NCI-H2029 treated with DMSO at 0.1 percent for 48 hours (cell line): ENCODE data around the gene IFT43.

ENCODE experiments used
- DNase-seq: peaks from one replicate; lab custom pipeline; 2025; lab: John Stamatoyannopoulos, UW

Gene IFT43

DNA sequence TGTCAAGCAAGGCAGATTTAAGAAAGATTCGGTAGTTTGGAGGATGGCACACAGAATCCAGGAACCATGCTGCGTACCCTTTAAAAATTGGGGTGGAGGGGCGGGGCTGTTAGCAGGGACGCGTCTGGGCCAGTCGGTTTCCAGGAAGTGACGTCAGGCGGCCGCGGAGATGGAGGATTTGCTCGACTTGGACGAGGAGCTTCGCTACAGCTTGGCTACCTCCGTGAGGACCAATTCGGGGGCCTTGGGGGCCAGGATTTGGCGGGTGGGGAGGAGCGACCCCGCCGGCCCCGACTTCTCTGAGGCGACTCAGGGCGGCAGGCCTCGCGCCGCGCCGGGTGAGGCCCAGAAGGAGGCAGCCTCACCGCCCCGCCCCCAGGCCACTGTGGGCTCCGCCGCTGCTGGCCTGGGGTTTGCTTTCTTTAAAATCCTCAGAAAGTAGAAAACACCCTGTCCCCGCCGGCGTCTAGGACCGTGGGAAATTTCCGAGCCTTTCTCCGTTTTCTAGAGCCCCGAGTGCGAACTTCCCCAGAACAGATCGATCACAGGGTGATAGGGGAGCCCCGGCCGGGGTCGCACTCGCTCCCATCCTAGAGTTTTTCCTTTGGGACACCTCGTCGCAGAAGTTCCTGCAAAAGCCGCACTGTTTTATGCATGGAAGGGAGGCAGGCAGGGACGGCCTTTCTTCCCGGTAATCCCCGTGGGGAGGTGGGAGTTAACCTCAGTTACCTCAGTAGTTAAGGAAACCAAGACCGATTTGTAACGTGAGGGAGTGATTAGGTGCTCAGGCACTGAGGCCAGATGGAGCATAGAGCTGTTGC is at the start of gene IFT43:
IFT43 (plus strand) TSS at position 146 of the 821 bp plus-strand sequence; CDS start at position 170, 24 bp downstream.
- DNase-seq, result no peak

DNA sequence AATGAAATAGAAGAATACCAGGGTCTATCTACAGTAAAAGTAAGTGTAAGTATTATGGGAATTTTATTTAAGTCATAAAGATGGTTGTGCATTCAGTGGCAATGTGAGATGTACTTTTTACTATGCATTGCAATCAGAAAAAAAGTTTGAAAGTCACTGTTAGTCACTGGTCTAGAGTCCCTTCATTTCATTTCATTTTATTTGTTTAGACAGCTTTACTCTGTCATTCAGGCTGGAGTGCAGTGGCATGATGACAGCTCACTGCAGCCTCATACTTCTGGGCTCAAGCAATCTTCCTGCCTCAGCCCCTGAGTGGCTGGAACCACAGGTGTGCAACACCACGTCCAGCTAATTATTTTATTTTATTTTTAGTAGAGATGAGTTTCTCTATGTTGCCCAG is 46.4 kb upstream of the IFT43 start:
- DNase-seq, result no peak

DNA sequence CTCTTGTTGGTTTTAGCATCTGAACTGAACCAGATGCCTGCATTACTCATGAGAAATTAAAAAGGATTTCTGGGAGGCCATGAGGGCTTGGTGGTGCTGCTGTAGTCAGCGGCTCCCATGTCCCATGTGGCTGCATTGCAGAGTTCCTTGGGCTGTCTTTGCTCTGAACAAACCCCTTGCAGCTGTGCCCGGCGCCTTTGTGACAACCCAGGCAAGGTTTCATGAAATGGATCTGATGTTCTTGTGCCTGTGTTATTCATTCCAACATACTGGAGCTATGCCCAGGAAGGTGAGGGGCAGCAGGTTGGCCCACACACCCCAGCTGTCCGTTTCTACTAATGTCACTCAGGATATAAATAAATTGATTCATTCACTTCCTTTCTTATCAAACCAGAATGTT is 44.5 kb upstream of the IFT43 start:
- DNase-seq, result no peak

DNA sequence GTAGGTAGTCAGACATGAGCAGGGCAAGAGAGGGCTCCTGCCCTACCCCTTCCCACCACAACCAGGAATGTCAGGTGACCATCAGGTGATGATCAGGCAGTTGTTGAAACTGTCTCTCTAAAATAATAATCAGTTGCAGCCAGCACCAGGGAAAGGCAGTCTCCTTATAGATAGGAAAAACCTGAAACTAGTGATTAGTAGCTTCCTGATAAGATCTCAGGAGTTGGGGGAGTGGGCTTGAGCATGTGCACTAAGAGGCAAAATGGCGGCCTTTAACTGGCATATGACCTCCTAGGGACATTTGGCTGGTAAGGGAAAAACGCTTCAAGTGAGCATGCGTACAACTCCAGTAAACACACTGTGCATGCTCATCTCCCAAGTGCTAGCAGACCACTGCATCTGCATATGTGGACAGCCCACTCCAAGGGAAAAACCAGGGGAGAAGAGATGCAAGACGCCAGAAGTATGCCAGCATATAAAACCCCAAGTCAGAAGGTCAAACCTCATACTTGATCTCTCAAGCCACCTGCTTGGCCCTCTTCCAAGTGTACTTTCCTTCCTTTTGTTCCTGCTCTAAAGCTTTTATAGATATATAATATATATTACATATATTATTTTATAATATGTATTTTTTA is 40.8 kb upstream of the IFT43 start:
- DNase-seq, result no peak

DNA sequence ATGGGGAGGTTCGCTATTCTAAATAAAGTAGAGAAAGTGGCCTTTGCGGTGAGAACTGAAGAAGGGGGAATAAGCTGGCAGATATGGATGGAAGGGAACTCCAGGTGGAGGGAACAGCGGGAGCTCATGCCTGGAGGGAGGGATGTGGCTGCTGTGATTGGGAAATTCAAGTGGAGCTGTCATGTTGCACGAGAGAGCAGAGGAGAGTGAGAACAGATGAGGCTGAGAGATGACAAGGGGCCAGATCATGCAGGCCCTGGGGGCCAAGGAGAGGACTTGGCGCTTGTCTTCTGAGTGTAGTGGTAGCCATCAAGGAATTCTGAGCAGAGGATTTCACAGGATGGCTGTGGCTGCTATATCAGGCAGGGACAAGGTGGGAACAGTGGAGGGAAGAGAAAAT is 38.8 kb upstream of the IFT43 start:
- no peak for DNase-seq

DNA sequence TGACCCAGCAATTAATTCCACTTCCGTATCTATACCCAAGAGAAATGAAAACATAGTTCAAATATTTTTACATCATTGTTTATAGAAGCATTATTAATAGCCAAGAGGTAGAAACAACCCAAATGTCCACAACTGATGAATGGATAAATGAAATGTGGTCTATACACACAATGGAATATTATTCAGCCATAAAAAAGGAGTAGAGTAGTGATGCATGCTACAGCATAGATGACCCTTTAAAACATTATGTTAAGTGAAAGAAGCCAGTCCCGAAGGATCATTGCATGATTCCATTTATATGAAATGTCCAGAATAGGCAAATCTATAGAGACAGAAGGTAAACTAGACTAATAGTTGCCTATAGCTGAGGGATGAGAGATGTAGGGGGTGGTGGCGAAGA is 33.1 kb upstream of the IFT43 start:
- no peak for DNase-seq

DNA sequence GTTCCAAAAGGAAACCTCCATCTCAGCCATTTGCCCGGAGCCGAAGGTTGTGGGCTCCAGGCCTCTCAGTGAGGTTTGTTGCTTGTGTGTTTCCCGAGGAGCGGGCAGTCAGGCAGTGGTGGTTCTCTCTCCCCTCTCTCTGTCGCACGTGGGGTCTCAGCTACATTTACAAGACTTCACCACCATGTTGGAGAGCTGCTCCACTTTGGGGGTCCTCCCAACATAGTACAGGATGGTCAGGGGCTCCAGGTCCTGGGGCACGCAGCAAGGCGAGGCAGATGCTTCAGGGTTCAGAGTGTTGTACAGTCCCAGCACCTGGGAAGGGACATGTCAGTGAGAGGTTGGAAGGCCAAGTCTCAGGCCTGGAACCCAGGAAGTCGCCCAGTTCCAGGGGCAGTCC is 26.5 kb upstream of the IFT43 start:
- no peak for DNase-seq

DNA sequence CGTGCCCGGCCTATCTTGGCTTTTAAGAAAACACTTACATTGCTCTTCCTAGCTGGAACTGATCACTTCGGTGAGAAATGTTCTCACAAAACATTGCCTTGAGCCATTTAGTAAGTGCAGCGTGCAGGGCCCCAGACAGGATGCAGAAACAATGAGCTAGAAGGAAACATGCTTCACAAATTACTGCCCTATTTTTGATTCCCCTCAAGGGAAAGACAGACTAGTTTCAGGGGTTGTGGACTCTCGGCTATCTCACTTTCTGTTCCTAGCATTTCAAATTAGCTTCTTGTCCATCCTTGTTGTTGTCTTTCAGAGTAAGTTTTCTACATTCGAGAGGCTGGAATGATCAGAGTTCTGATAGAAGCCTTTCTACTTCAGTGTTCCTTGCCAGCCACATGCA is 25.3 kb upstream of the IFT43 start:
- no peak for DNase-seq

DNA sequence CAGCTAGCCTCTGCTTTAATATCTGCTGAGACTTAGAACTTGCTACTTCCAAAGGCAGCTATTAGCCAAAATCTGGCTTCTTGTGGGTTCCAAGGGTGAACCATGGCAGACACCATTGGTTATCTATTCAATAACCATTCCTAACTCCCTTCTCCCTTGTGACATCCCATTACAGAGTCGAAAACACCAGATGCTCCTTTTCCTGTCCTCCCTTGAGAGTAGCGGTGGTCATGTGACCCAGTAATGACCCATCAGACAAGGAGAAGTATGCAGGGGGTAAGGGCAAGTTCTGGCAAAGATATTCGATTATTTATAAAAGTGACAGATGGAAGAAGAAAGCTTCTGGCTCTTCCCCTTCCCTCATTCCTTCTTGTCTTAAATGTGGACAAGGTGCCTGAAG is 23.9 kb upstream of the IFT43 start:
- DNase-seq, result no peak

DNA sequence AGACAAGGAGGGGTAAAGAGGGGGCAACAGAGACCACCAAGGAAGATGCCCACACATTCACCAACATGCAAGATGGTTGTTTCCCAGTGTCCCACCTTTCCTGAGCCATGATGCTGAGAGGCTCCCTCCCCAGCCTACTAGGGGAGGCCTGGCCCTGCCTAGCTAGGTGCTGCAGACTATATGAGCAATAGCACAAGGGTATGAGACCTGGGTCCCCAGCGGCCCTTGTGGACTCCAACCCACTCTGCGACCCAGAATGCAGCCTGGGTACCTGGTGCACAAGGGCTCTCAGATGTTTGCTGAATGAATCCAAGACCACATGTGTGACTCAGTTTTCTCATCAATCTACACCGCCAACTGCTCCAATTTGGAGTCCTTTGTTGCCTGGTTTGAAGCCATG is 17.7 kb upstream of the IFT43 start:
- no peak for DNase-seq

DNA sequence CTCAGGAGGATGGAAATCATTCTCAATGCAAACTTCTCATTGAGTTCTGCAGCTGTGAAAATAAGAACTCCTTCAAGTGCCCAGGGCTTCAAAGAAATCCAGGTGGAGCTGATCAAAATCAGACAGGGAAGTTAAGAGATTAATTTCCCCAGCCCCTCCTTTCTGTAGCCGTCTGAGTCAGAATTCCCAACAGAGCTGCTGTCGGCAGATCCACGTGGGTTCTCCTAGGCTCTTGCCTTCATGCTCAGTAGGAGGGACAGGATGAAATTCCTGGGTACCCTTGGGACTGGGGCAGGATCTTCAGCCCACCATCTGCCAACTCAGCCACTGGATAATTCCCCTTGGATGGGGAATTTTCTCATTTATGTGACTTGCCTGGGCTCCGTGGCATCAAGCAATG is 17.1 kb upstream of the IFT43 start:
- DNase-seq, result no peak

DNA sequence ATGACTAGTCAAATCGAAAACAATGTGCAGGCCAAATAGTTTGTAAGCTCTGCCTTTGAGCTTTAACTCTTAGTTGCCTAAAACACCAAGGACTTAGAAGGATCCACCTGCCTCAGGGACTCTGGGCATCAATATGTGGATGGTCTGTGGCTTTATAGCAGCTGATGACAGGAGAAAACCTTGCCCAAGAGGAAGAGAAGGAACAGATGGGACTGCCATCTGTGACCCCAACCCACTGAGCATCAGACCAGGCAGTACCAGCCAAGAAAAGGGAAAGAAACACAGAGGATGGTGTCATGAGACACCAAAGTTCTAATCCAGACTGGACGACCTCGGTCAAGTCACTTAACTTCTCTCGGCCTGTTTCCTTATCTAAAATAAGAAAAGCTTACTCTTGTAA is 16.4 kb upstream of the IFT43 start:
- DNase-seq, result no peak

DNA sequence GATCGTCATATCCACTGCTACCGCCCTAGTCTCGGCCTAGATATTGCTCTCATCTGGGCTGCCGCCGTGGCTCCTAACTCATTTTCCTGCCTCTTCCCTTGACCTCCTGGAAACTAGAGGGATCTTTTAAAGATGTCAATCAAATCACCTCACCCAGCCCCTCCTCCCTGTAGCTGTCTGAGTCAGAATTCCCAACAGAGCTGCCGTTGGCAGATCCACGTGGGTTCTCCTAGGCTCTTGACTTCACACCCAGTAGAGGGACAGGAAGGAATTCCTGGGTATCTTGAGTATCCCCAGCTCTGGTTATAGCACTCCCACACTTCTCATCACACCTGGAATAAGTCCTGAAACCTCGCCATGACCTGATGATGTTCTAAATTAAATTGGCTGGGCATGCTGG is 15.7 kb upstream of the IFT43 start:
- no peak for DNase-seq

DNA sequence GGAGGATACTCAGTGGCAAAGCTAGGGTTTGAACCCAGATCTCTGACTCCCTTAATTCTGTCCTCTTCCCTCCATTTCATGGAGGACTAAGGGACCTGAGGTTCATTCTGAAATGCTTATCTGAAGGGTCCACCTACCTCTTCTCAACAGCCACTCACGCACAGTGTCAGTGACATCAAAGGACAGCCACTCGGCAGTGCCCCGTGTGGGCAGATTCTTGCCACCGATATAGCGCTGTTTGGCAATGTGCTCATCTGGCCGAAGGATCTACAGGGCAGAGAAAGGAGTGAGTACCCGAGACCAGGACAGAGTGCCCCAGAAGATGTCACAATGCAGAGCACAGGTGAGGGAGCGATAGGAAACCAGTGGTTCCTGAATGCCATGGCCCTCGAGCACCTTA is 14.6 kb upstream of the IFT43 start:
- DNase-seq, result no peak

DNA sequence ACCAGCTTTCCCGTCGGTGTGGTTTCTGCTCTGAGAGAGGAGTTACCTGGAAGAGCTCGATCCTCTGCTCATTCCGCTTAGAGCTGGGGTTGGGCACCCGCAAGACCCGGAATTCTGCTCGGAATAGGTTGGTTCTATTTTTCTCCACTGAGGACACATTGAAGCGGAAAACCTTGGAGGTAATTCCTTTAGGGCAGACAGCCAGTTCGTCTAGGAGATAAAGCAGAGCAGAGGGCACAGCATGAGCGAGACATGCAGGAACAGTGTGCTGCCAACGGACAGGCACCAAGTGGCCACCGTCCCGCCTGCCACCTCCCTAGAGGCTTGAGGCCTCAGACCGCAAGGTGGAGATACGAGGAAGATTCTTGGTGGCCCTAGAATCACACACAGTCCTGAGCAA is 14.1 kb upstream of the IFT43 start:
- DNase-seq, result no peak

DNA sequence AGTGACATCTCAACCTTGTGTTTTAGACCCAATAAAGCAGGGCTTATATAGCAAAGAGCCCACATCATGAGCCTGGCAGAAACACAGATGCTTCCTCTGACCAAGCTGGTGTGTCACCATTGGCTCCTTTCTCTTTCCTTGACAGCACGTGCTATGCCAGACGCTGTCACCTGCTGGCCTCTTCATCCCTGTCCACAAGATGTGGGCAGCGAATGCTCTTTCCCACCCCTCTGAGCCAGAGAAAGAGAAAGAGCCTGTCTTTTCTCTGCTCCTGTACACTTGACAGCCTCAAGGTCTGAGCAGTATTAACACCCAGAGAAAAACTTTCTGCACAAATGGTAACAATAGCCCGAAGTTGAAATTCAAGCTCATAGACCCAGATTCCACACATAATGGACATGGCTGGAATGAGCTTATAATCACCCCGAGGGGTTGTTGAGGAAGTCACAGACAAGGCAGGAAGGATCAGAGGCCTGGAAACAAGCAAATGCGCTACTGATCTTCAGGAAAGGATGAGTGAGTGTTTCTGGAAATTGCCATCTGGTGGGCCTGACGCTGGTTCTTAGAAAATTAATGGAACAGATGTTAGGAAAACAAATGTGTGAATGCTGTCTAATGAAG is 12.7 kb upstream of the IFT43 start:
- no peak for DNase-seq

DNA sequence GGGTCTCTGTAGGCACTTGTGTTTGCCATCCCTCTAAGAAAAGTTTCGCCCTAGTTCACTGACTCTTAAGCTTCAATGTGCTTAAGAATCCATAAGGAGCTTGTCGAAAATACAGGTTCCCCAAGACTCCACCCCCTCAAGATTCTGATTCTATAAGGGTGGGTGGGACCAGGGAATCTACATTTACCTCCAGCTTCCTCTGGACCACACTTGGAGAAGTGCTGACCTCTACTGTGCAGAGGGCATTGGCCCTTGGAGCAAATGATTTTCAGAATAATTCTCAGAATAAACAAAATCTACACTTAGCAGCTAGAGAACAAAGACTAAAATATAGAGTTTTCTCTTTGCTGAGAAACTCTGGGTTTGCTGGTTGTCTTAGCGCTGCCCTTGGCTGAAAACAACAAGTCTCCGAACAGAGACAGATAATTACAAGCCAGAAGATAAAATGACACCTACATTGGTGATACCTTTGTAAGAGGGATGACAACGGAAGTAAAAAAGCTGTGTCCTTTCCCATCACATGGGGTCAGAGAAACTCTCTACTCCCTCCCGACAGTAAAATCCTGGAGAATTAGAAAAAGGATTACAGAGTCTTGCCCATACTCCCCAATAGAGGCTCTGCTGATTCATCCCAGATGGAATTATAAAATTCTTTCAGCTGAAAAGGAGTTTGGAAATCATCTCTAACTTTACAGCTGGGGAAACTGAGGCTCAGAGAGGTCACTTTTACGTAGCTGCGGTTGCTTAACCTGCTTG is 8.6 kb upstream of the IFT43 start:
- DNase-seq, result no peak

DNA sequence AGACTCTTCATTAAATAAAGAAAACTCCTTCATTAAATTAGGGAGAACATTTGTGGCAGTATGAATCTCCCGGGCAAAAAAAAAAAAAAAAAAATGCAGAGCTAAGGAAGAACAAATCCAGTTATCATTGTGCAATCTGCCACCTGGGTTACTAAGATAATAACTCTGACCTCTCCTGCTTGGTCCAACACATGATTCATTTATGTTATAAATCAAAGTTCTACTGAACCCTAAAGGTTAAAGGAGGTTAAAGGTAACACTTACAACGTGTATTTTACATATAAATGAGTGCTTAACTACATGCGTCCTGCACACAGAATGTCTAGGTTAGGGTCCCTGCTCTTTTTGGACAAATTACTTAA is 8.0 kb upstream of the IFT43 start:
- no peak for DNase-seq

DNA sequence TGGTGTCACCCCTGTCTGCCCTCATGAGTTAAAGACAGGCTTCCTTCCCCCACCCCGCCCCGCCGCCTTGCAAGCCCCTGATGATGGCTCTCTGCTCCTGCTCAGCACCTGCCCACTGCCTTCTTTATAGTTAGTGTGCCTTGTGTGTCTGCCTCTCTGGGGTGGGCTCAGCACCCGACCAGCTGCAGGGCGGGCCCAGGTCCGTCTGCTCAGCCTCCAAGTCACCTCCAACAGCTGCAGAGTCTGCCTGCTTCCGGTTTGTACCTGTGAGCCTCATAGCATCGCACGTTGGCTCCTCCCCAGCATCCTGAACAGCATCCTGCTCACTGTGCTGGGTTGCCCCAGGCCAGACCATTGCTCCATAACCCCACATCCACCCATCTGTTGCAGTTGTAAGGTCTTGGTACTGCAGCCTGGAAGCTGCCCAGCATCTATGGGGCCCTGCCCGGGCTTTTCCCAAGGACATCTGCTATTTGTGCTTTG is 7.3 kb upstream of the IFT43 start:
- no peak for DNase-seq

DNA sequence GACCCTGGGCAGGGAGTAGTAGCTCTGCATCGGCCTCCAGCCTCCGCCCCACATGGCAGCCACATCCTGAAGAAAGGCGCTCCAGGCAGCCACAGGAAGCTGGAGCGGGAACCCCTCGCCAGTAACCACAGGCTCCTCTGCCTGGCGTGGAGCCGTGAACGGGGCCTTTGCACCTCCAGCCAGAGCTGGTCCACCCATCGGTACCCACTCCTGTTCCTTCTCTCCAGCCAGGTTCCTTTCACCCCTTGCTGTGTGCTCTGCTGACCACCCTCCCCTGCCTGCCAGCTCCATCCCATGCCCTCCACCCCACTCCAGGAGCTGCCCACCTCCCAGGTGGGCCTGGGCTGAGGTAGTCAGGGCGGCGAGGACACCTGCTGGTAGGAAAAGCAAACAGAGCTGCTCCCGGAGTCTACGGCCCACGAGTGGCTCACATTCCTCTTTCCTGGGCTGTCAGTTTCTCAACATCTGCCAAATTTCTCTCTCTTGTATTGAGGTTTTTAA is 6.4 kb upstream of the IFT43 start:
- no peak for DNase-seq

DNA sequence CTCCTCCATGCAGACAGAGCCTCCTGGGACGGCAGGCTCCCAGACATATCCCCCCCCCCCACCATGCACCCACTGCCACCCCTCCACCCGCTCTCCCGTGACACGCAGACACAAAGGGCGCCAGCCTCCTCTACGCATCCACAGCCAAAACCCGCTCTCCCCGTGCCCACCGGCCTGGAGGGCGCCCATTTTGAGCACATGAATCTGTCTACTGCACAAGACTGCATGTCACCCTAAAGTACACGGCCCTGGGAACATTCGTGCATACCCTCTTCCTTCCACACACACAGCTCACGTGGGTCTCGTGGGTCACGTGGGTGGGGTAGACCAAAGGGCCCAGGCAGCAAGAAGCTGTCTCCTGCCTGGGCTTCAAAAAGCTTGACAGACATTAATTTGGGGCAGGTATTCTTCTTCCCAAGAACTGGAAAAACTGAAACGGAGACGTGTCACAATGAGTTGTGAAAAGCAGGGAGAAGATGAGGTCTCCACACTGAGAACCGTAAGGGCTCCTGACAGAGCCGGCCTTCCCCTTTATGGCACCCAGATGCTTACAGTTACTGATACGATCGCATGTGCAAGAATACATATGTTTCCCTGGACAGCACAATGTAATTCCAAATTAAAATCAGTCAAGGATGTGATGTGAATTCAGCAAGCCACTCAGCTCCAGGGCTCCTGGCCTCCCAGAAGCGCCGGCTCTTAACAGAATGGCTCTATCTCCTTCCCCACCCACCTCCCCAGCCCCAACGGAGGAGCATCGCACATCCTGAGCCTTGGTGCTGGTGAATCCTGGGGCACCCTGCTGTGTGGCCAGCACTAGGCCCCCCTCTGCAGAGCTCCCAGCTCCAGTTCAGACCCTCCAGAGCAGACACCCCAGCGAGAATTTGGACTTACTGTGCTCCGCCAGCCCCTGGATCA is 5.7 kb upstream of the IFT43 start:
- no peak for DNase-seq
